Measurements from ENCODE around the gene PRELP. TPM values are rescaled to one million over a fixed set of nuclear protein-coding genes. Genes with fewer than 3 reads are reported as not detected.

Gene PRELP
- total RNA-seq, 1 experiment from 2014 or later: 0.07 TPM

GRCh38 chr1:203534526-203534925 lies 58.9 kb downstream of the PRELP start:
- Histone ChIP-seq H2AK5ac (ENCODE audit: insufficient read length, low read length) (no peak overlapping the region), H3K27me3 (ENCODE audit: insufficient read depth, low read length) (no peaks in the 10 kb centered on the region), H3K14ac (ENCODE audit: insufficient read depth, low read length) (no peak overlapping the region), H3K9ac (ENCODE audit: extremely low read depth, insufficient read length, low read length) (no peak overlapping the region), H2AFZ (ENCODE audit: low read length) (no peak overlapping the region), H4K8ac (replicated peaks; ENCODE audit: insufficient read length, low read depth, low read length) (no peak overlapping the region), H4K5ac (ENCODE audit: insufficient read length, low read depth, low read length) (no peak overlapping the region), H2BK15ac (ENCODE audit: low read depth, low read length) (no peak overlapping the region), H3K4me2 (ENCODE audit: insufficient read depth, insufficient read length, low read length) (no peak overlapping the region), H3K4ac (ENCODE audit: low read depth, low read length) (no peak overlapping the region), H3K23ac (ENCODE audit: insufficient read length, low read depth, low read length) (no peak overlapping the region), H2BK12ac (ENCODE audit: insufficient read length, low read depth, low read length) (no peak overlapping the region), H3K79me1 (ENCODE audit: insufficient read depth, low read depth, low read length, poor library complexity, severe bottlenecking) (no peaks in the 10 kb centered on the region), H3K79me2 (ENCODE audit: insufficient read depth, low read length) (no peaks in the 10 kb centered on the region), H3K18ac (ENCODE audit: insufficient read length, low read depth, low read length) (no peak overlapping the region), H3K23me2 (ENCODE audit: insufficient read length, low read depth, low read length, poor library complexity, severe bottlenecking) (no peaks in the 10 kb centered on the region), H2BK120ac (ENCODE audit: low read depth, low read length, poor library complexity, severe bottlenecking) (no peak overlapping the region), H2BK5ac (ENCODE audit: insufficient read length, low read length) (no peak overlapping the region), H3K27ac (ENCODE audit: insufficient read length, low read depth, low read length) (no peak overlapping the region), H4K20me1 (ENCODE audit: control insufficient read depth, insufficient read depth, insufficient read length) (no peaks in the 10 kb centered on the region), H3K9me3 (ENCODE audit: control insufficient read depth, low read depth, low read length) (no peaks in the 10 kb centered on the region), H3T11ph (ENCODE audit: low read length) (no peak overlapping the region), H3K56ac (ENCODE audit: insufficient read length, low read depth, low read length) (no peak overlapping the region), H4K91ac (ENCODE audit: insufficient read length, low read depth, low read length) (no peak overlapping the region), H3K4me1 (ENCODE audit: insufficient read depth, low read length) (peaks cover 2% of the 10 kb centered on the region; the same call in 1 of the 2 replicates), H2BK20ac (ENCODE audit: low read depth, low read length, poor library complexity, severe bottlenecking) (no peak overlapping the region)
- H3K27ac Mint-ChIP-seq: no peak overlapping the region; a peak in 1 of 7 replicates
- no peaks in the 10 kb centered on the region for H3K9me3 Mint-ChIP-seq
- H3K36me3 Mint-ChIP-seq (ENCODE audit: insufficient read depth in 1 of 3, low read depth in 3 of 3): no peaks in the 10 kb centered on the region
- no peak for TF ChIP-seq CTCF (conservative IDR thresholded peaks at IDR 0.05)
- no CpG with 5 or more reads among the region's 3 CpGs for WGBS (ENCODE audit: extremely low coverage, insufficient read length, low lambda C conversion rate)
- no peak for DNase-seq
- H3K27me3 Mint-ChIP-seq (ENCODE audit: low read depth): no peaks in the 10 kb centered on the region; the same call in 1 of the 2 replicates
- H3K4me1 Mint-ChIP-seq: peaks cover 7 to 8% of the 10 kb centered on the region in 2 experiments
- H3K4me3 Mint-ChIP-seq: no peak overlapping the region

Data from H9 (cell line).